ENCODE measurements around the gene TSPAN7. TPM values are rescaled to one million over a fixed set of nuclear protein-coding genes. Genes with fewer than 3 reads are reported as not detected.

TSPAN7 gene
- total RNA-seq, 1 donor from 2014 or later, result 12.7 TPM

- Histone ChIP-seq H4K20me1 (ENCODE audit: low read depth) (no peaks in the 10 kb centered on the region), H3K79me2 (ENCODE audit: low read depth) (no peaks in the 10 kb centered on the region), H3K9me3 (ENCODE audit: low read depth) (no peaks in the 10 kb centered on the region), H3K9ac (no peak overlapping the region), H3F3A (ENCODE audit: low read depth) (no peaks in the 10 kb centered on the region), H3K4me3 (no peak overlapping the region), H3K4me1 (no peaks in the 10 kb centered on the region), H3K27ac (no peak overlapping the region), H2AFZ (replicated peaks) (no peak overlapping the region), H3K36me3 (no peaks in the 10 kb centered on the region), H3K4me2 (no peak overlapping the region), H3K27me3 (no peaks in the 10 kb centered on the region)
- no peaks in the 10 kb centered on the region for H3K27me3 Mint-ChIP-seq (ENCODE audit: insufficient read depth, low read depth)
- no peak overlapping the region for H3K4me3 Mint-ChIP-seq
- H3K4me1 Mint-ChIP-seq, result no peaks in the 10 kb centered on the region
- TF ChIP-seq EZH2 (IDR thresholded peaks at IDR 0.05) (no peak), EZH2phosphoT487 (IDR thresholded peaks at IDR 0.05) (no peak)
- TF ChIP-seq, protein P1, sequence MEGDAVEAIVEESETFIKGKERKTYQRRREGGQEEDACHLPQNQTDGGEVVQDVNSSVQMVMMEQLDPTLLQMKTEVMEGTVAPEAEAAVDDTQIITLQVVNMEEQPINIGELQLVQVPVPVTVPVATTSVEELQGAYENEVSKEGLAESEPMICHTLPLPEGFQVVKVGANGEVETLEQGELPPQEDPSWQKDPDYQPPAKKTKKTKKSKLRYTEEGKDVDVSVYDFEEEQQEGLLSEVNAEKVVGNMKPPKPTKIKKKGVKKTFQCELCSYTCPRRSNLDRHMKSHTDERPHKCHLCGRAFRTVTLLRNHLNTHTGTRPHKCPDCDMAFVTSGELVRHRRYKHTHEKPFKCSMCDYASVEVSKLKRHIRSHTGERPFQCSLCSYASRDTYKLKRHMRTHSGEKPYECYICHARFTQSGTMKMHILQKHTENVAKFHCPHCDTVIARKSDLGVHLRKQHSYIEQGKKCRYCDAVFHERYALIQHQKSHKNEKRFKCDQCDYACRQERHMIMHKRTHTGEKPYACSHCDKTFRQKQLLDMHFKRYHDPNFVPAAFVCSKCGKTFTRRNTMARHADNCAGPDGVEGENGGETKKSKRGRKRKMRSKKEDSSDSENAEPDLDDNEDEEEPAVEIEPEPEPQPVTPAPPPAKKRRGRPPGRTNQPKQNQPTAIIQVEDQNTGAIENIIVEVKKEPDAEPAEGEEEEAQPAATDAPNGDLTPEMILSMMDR (IDR thresholded peaks at IDR 0.05), result no peak
- no peak overlapping the region for H3K27ac Mint-ChIP-seq
- H3K36me3 Mint-ChIP-seq, result no peaks in the 10 kb centered on the region
- DNase-seq (ENCODE audit: low spot score), result no peak
- no peaks in the 10 kb centered on the region for H3K9me3 Mint-ChIP-seq
Observed at GRCh38 chrX:38679695-38680094, 118.4 kb downstream of the TSPAN7 start.

- Mint-ChIP-seq H3K4me1 (no peaks in the 10 kb centered on the region), H3K27ac (no peak overlapping the region), H3K36me3 (no peaks in the 10 kb centered on the region), H3K9me3 (no peaks in the 10 kb centered on the region), H3K27me3 (ENCODE audit: insufficient read depth, low read depth) (no peaks in the 10 kb centered on the region), H3K4me3 (no peak overlapping the region)
- no peaks in the 10 kb centered on the region for H3F3A ChIP-seq (ENCODE audit: low read depth)
- no peak overlapping the region for H2AFZ ChIP-seq (replicated peaks)
- no peak for DNase-seq (ENCODE audit: low spot score)
- H3K9me3 ChIP-seq (ENCODE audit: low read depth), result no peaks in the 10 kb centered on the region
- no peak overlapping the region for H3K9ac ChIP-seq
- no peak overlapping the region for H3K4me3 ChIP-seq
- TF ChIP-seq, protein P1 (IDR thresholded peaks at IDR 0.05), result no peak
- no peak for TF ChIP-seq EZH2 (IDR thresholded peaks at IDR 0.05)
- no peak for TF ChIP-seq EZH2phosphoT487 (IDR thresholded peaks at IDR 0.05)
- H3K27me3 ChIP-seq, result no peaks in the 10 kb centered on the region
- no peak overlapping the region for H3K27ac ChIP-seq
- H3K79me2 ChIP-seq (ENCODE audit: low read depth), result no peaks in the 10 kb centered on the region
- no peaks in the 10 kb centered on the region for H3K4me1 ChIP-seq
- no peaks in the 10 kb centered on the region for H4K20me1 ChIP-seq (ENCODE audit: low read depth)
- no peak overlapping the region for H3K4me2 ChIP-seq
- H3K36me3 ChIP-seq, result no peaks in the 10 kb centered on the region
Observed at GRCh38 chrX:38682095-38682494, 120.8 kb downstream of the TSPAN7 start.

- Mint-ChIP-seq H3K36me3 (no peaks in the 10 kb centered on the region), H3K27ac (no peak overlapping the region), H3K9me3 (peaks cover 2% of the 10 kb centered on the region), H3K4me3 (no peak overlapping the region), H3K27me3 (ENCODE audit: insufficient read depth, low read depth) (no peaks in the 10 kb centered on the region), H3K4me1 (no peaks in the 10 kb centered on the region)
- Histone ChIP-seq H3F3A (ENCODE audit: low read depth) (no peaks in the 10 kb centered on the region), H2AFZ (replicated peaks) (no peak overlapping the region), H3K27me3 (no peaks in the 10 kb centered on the region), H3K4me1 (no peaks in the 10 kb centered on the region), H3K4me2 (no peak overlapping the region), H3K9ac (no peak overlapping the region), H3K79me2 (ENCODE audit: low read depth) (no peaks in the 10 kb centered on the region), H4K20me1 (ENCODE audit: low read depth) (no peaks in the 10 kb centered on the region), H3K36me3 (no peaks in the 10 kb centered on the region), H3K9me3 (ENCODE audit: low read depth) (no peaks in the 10 kb centered on the region), H3K4me3 (no peak overlapping the region), H3K27ac (no peak overlapping the region)
- DNase-seq (ENCODE audit: low spot score), result no peak
- TF ChIP-seq, protein P1 (IDR thresholded peaks at IDR 0.05), result no peak
- TF ChIP-seq EZH2phosphoT487 (IDR thresholded peaks at IDR 0.05) (no peak), EZH2 (IDR thresholded peaks at IDR 0.05) (no peak)
Observed at GRCh38 chrX:38692961-38693360, 131.6 kb downstream of the TSPAN7 start.
